ENCODE results near the gene CC2D1A.

Gene CC2D1A

DNA sequence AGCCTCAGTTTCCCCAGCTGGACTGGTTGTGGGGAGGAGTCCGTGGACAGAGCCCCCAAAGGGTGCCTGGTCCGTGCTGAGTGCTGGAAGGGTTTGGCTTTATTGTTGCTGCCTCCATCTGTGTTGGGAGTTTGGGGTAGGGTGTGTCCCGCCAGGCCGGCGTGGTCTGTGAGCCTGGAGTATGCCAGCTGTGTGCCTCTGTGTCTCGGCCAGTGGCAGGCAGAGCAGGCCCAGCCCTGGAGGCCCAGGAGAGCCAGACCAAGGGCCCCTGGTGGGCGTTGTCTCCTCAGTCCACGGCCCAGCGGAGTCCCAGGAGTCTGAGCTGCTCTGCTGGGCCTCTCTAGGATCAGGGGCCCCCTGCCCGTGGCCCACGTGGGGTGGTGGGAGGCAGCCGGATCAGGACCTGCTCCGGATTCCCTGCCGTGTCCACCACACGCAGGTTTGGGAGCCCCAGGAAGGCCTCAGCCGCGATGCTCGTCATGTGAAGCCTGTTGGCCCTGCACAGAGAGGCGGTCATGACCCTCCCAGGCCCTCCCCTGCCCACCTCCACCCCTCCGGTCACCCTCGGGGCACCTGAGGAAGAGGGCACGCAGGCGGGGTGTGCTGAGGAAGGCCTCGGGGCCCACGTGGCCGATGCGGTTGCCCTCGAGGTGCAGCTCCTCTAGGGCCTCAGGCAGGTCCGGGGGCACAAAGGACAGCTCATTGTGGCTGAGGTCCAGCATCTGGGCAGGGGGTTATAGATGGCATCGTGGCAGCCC is 25.6 kb downstream of the CC2D1A start:
- Histone ChIP-seq H3F3A (ENCODE audit: control insufficient read depth, insufficient read depth) (no peaks in the 10 kb centered on the region), H4K20me1 (ENCODE audit: control insufficient read depth, insufficient read depth, low read depth, low read length) (no peaks in the 10 kb centered on the region), H3K36me3 (ENCODE audit: control insufficient read depth, low read length) (peaks cover 17% of the 10 kb centered on the region), H3K9me2 (replicated peaks; ENCODE audit: control insufficient read depth, low read length) (no peaks in the 10 kb centered on the region), H3K27ac (ENCODE audit: low read depth, low read length) (no peak overlapping the region), H3K4me2 (ENCODE audit: low read length) (no peak overlapping the region), H3K4me3 (ENCODE audit: low read length) (no peak overlapping the region), H3K79me2 (ENCODE audit: control insufficient read depth, low read length) (no peaks in the 10 kb centered on the region), H3K4me1 (ENCODE audit: control insufficient read depth, low read length) (no peaks in the 10 kb centered on the region), H3K9me3 (ENCODE audit: control insufficient read depth, insufficient read depth, low read length) (no peaks in the 10 kb centered on the region), H3K27me3 (ENCODE audit: control insufficient read depth, low read length) (no peaks in the 10 kb centered on the region)
- TF ChIP-seq, protein P1, sequence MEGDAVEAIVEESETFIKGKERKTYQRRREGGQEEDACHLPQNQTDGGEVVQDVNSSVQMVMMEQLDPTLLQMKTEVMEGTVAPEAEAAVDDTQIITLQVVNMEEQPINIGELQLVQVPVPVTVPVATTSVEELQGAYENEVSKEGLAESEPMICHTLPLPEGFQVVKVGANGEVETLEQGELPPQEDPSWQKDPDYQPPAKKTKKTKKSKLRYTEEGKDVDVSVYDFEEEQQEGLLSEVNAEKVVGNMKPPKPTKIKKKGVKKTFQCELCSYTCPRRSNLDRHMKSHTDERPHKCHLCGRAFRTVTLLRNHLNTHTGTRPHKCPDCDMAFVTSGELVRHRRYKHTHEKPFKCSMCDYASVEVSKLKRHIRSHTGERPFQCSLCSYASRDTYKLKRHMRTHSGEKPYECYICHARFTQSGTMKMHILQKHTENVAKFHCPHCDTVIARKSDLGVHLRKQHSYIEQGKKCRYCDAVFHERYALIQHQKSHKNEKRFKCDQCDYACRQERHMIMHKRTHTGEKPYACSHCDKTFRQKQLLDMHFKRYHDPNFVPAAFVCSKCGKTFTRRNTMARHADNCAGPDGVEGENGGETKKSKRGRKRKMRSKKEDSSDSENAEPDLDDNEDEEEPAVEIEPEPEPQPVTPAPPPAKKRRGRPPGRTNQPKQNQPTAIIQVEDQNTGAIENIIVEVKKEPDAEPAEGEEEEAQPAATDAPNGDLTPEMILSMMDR (IDR thresholded peaks at IDR 0.05; ENCODE audit: low read depth, low read length, poor library complexity, severe bottlenecking) = no peak
- no peak for TF ChIP-seq EZH2phosphoT487 (IDR thresholded peaks at IDR 0.05; ENCODE audit: borderline replicate concordance, low read length)

DNA sequence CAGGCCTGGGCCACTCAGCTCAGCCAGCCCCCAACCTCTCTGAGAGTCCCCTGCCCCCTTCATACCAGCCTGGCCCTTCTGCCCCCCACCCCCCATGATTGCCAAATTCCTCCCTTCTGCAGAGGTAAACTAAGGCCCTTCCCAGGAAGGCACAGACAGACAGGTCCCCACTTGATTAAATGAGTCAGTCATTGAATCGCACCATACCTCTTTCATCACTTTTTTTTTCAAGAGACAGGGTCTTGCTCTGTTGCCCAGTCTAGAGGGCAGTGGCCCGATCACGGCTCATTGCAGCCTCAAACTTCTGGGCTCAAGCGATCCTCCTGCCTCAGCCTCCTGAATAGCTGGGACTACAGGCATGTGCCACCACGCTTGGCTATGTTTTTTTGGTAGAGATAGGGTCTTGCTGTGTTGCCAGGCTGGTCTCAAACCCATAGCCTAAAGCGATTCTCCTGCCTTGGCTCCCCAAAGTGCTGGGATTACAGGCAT is 26.2 kb downstream of the CC2D1A start:
- no peak for TF ChIP-seq EZH2phosphoT487 (IDR thresholded peaks at IDR 0.05; ENCODE audit: borderline replicate concordance, low read length)
- TF ChIP-seq, protein P1 (IDR thresholded peaks at IDR 0.05; ENCODE audit: low read depth, low read length, poor library complexity, severe bottlenecking) = no peak
- Histone ChIP-seq H3K27me3 (ENCODE audit: control insufficient read depth, low read length) (no peaks in the 10 kb centered on the region), H3K4me1 (ENCODE audit: control insufficient read depth, low read length) (no peaks in the 10 kb centered on the region), H3K4me3 (ENCODE audit: low read length) (no peak overlapping the region), H3K36me3 (ENCODE audit: control insufficient read depth, low read length) (peaks cover 11% of the 10 kb centered on the region), H3K4me2 (ENCODE audit: low read length) (no peak overlapping the region), H3K27ac (ENCODE audit: low read depth, low read length) (no peak overlapping the region), H3K79me2 (ENCODE audit: control insufficient read depth, low read length) (no peaks in the 10 kb centered on the region), H3K9me3 (ENCODE audit: control insufficient read depth, insufficient read depth, low read length) (no peaks in the 10 kb centered on the region), H3K9me2 (replicated peaks; ENCODE audit: control insufficient read depth, low read length) (no peaks in the 10 kb centered on the region), H3F3A (ENCODE audit: control insufficient read depth, insufficient read depth) (no peaks in the 10 kb centered on the region), H4K20me1 (ENCODE audit: control insufficient read depth, insufficient read depth, low read depth, low read length) (no peaks in the 10 kb centered on the region)

- TF ChIP-seq, protein P1 (IDR thresholded peaks at IDR 0.05; ENCODE audit: low read depth, low read length, poor library complexity, severe bottlenecking) = no peak
Measured at GRCh38 chr19:13932911-13933393, 27.0 kb downstream of the CC2D1A start.

More at GRCh38 chr19:13932911-13933393, 27.0 kb downstream of the CC2D1A start:
- H3K36me3 ChIP-seq (ENCODE audit: control insufficient read depth, low read length) = peaks cover 7% of the 10 kb centered on the region; the same call in 1 of the 2 replicates
- no peaks in the 10 kb centered on the region for H3K9me3 ChIP-seq (ENCODE audit: control insufficient read depth, insufficient read depth, low read length)
- no peaks in the 10 kb centered on the region for H3K27me3 ChIP-seq (ENCODE audit: control insufficient read depth, low read length)
- no peaks in the 10 kb centered on the region for H3F3A ChIP-seq (ENCODE audit: control insufficient read depth, insufficient read depth)
- H3K4me3 ChIP-seq (ENCODE audit: low read length) = no peak overlapping the region
- no peaks in the 10 kb centered on the region for H4K20me1 ChIP-seq (ENCODE audit: control insufficient read depth, insufficient read depth, low read depth, low read length)
- no peak overlapping the region for H3K4me2 ChIP-seq (ENCODE audit: low read length)
- H3K79me2 ChIP-seq (ENCODE audit: control insufficient read depth, low read length) = no peaks in the 10 kb centered on the region
- H3K4me1 ChIP-seq (ENCODE audit: control insufficient read depth, low read length) = no peaks in the 10 kb centered on the region
- H3K9me2 ChIP-seq (replicated peaks; ENCODE audit: control insufficient read depth, low read length) = no peaks in the 10 kb centered on the region
- no peak overlapping the region for H3K27ac ChIP-seq (ENCODE audit: low read depth, low read length)

Measured in DOHH2 (cell line).